Measurements from ENCODE around the gene SLX4.

DNA sequence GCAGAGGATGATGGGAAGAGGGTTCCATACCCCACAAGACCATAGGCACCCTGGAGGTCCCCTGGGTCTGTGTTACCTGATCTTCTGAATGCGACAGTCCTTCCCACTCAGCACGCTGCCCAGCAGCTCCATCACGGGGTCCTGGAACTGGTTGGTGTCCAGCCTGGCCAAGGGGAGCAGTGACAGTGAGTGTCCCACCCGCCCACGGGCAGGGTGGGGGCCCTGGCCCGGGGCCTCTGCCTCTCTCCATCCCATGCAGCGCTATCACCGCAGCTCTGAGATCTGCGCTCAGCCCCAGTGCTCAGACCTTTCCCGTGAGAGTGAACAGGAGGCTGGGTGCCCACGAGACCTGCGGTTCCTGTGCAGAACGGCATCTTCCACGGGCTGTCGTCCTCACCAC is 49.8 kb downstream of the SLX4 start:
- TF ChIP-seq EZH2phosphoT487 (IDR thresholded peaks at IDR 0.05; ENCODE audit: insufficient read depth, low read depth): no peak
- TF ChIP-seq EZH2 (IDR thresholded peaks at IDR 0.05; ENCODE audit: insufficient read depth, poor library complexity, severe bottlenecking): no peak

Measured in GM23248 (cell line).